Measurements from ENCODE around the gene TXN2. TPM values are rescaled to one million over a fixed set of nuclear protein-coding genes. Genes with fewer than 3 reads are reported as not detected.
A peak's percentile ranks its signal among the peaks of the same experiment; 100 is the strongest.
"Not testable (repeated sequence)": the region's sequence is repeated elsewhere in the genome, so short reads cannot be mapped to it uniquely, and the experiment has no call there.

The TXN2 gene
- 100 to 1,000 TPM; 108 to 113 TPM for total RNA-seq

- Mint-ChIP-seq H3K36me3 (ENCODE audit: low read depth) (peaks cover 15% of the 10 kb centered on the region), H3K4me1 (ENCODE audit: low read depth) (peaks cover 13% of the 10 kb centered on the region), H3K9me3 (no peaks in the 10 kb centered on the region), H3K27ac (peak within 1 kb of the TSS; percentile 89), H3K27me3 (ENCODE audit: low read depth) (no peaks in the 10 kb centered on the region), H3K4me3 (peak within 1 kb of the TSS; percentile 95)
- DNase-seq = peak; percentile 98
- intact Hi-C loops (cut with micrococcal nuclease) = loop anchor here (1.0 to 10.0 kb wide), 6 partner anchors 26 to 833 kb away; partner anchors contain the start of genes APOL2, APOL6, EIF3D and FOXRED2
- CTCF ChIA-PET = interaction anchor here (0.6 to 1.7 kb wide), 5 partner anchors 11 to 416 kb away, joined by 3 to 9 read pairs (median 3); partner anchors contain the start of gene APOL2
Observed at GRCh38 chr22:36481393-36482168, at the start of gene TXN2. Gene TXN2 (minus strand): TSS chr22:36481640. CDS start chr22:36480837, 803 bp downstream.

- Mint-ChIP-seq H3K27ac (peak within 1 kb of the TSS; percentile 99), H3K36me3 (ENCODE audit: low read depth) (peaks cover 35% of the 10 kb centered on the region), H3K4me1 (ENCODE audit: low read depth) (peaks cover 31% of the 10 kb centered on the region), H3K9me3 (no peaks in the 10 kb centered on the region), H3K27me3 (ENCODE audit: low read depth) (no peaks in the 10 kb centered on the region), H3K4me3 (peak within 1 kb of the TSS; percentile 96)
- intact Hi-C loops (cut with micrococcal nuclease) = loop anchor here (1.0 to 2.0 kb wide), 9 partner anchors 13 to 714 kb away; partner anchors contain the start of genes FOXRED2 and IFT27
- CTCF ChIA-PET = interaction anchor here (0.6 to 1.2 kb wide), 4 partner anchors 13 to 514 kb away, joined by 3 to 4 read pairs (median 3); no protein-coding TSS in a partner anchor
- peak; percentile 99 for DNase-seq
Observed at GRCh38 chr22:36528795-36529751, 47.6 kb upstream of the TXN2 start, which contains the start of gene EIF3D. Gene EIF3D (minus strand): TSS chr22:36529166. CDS start chr22:36526121, 3,045 bp downstream.

GRCh38 chr22:36528341-36528740 lies 46.9 kb upstream of the TXN2 start:
- CTCF ChIA-PET = no interaction called here
- Mint-ChIP-seq H3K4me1 (ENCODE audit: low read depth) (peaks cover 31% of the 10 kb centered on the region), H3K36me3 (ENCODE audit: low read depth) (peaks cover 42% of the 10 kb centered on the region), H3K9me3 (no peaks in the 10 kb centered on the region), H3K4me3 (peak overlapping the region; percentile 96), H3K27ac (peak overlapping the region; percentile 99), H3K27me3 (ENCODE audit: low read depth) (no peaks in the 10 kb centered on the region)
- intact Hi-C loops (cut with micrococcal nuclease) = loop anchor here (2.0 kb wide), 1 partner anchor 714 kb away; no protein-coding TSS in a partner anchor
- DNase-seq = peak; percentile 24

- Mint-ChIP-seq H3K36me3 (ENCODE audit: low read depth) (peaks cover 75% of the 10 kb centered on the region), H3K4me3 (no peak overlapping the region), H3K4me1 (ENCODE audit: low read depth) (peaks cover 29% of the 10 kb centered on the region), H3K9me3 (no peaks in the 10 kb centered on the region), H3K27ac (no peak overlapping the region), H3K27me3 (ENCODE audit: low read depth) (no peaks in the 10 kb centered on the region)
- CTCF ChIA-PET = interaction anchor here (1.2 to 1.6 kb wide), 2 partner anchors 12 to 221 kb away, joined by 4 to 8 read pairs; no protein-coding TSS in a partner anchor
- DNase-seq = no peak
- intact Hi-C loops (cut with micrococcal nuclease) = no loop called here
Observed at GRCh38 chr22:36522662-36523061, 41.2 kb upstream of the TXN2 start.

GRCh38 chr22:36520423-36520822 lies 39.0 kb upstream of the TXN2 start:
- Mint-ChIP-seq H3K9me3 (no peaks in the 10 kb centered on the region), H3K27ac (peak overlapping the region; percentile 43), H3K36me3 (ENCODE audit: low read depth) (peaks cover 79% of the 10 kb centered on the region), H3K4me3 (no peak overlapping the region), H3K4me1 (ENCODE audit: low read depth) (peaks cover 7% of the 10 kb centered on the region), H3K27me3 (ENCODE audit: low read depth) (no peaks in the 10 kb centered on the region)
- CTCF ChIA-PET = interaction anchor here (1.1 kb wide), 1 partner anchor 336 kb away, joined by 3 read pairs; no protein-coding TSS in a partner anchor
- intact Hi-C loops (cut with micrococcal nuclease) = no loop called here
- no peak for DNase-seq

GRCh38 chr22:36519906-36520305 lies 38.5 kb upstream of the TXN2 start:
- H3K27ac Mint-ChIP-seq = not testable (repeated sequence)

GRCh38 chr22:36514766-36515165 lies 33.3 kb upstream of the TXN2 start:
- Mint-ChIP-seq H3K4me1 (ENCODE audit: low read depth) (peaks cover 3% of the 10 kb centered on the region), H3K27me3 (ENCODE audit: low read depth) (no peaks in the 10 kb centered on the region), H3K36me3 (ENCODE audit: low read depth) (peaks cover 73% of the 10 kb centered on the region), H3K27ac (no peak overlapping the region), H3K4me3 (no peak overlapping the region), H3K9me3 (no peaks in the 10 kb centered on the region)
- intact Hi-C loops (cut with micrococcal nuclease) = no loop called here
- no peak for DNase-seq
- CTCF ChIA-PET = no interaction called here

More at GRCh38 chr22:36519906-36520305, 38.5 kb upstream of the TXN2 start:
- H3K27me3 Mint-ChIP-seq (ENCODE audit: low read depth); H3K9me3 Mint-ChIP-seq; DNase-seq; H3K4me1 Mint-ChIP-seq (ENCODE audit: low read depth); H3K4me3 Mint-ChIP-seq; intact Hi-C loops (cut with micrococcal nuclease): not testable (repeated sequence)
- CTCF ChIA-PET = interaction anchor here (0.8 kb wide), 1 partner anchor 219 kb away, joined by 3 read pairs; no protein-coding TSS in a partner anchor
- peaks cover 76% of the 10 kb centered on the region for H3K36me3 Mint-ChIP-seq (ENCODE audit: low read depth)

- Mint-ChIP-seq H3K9me3 (no peaks in the 10 kb centered on the region), H3K36me3 (ENCODE audit: low read depth) (peaks cover 62% of the 10 kb centered on the region), H3K27ac (no peak overlapping the region), H3K27me3 (ENCODE audit: low read depth) (no peaks in the 10 kb centered on the region), H3K4me3 (no peak overlapping the region), H3K4me1 (ENCODE audit: low read depth) (peaks cover 5% of the 10 kb centered on the region)
- no peak for DNase-seq
- intact Hi-C loops (cut with micrococcal nuclease) = no loop called here
- CTCF ChIA-PET = no interaction called here
Observed at GRCh38 chr22:36512991-36513390, 31.6 kb upstream of the TXN2 start.

- Mint-ChIP-seq H3K9me3 (no peaks in the 10 kb centered on the region), H3K4me3 (no peak overlapping the region), H3K27ac (no peak overlapping the region), H3K4me1 (ENCODE audit: low read depth) (peaks cover 9% of the 10 kb centered on the region), H3K27me3 (ENCODE audit: low read depth) (no peaks in the 10 kb centered on the region), H3K36me3 (ENCODE audit: low read depth) (peaks cover 59% of the 10 kb centered on the region)
- intact Hi-C loops (cut with micrococcal nuclease) = no loop called here
- CTCF ChIA-PET = no interaction called here
- DNase-seq = no peak
Observed at GRCh38 chr22:36512333-36512732, 30.9 kb upstream of the TXN2 start.

GRCh38 chr22:36510966-36511881 lies 29.8 kb upstream of the TXN2 start:
- intact Hi-C loops (cut with micrococcal nuclease) = no loop called here
- peak; percentile 53 for DNase-seq
- CTCF ChIA-PET = interaction anchor here (1.0 to 2.7 kb wide), 6 partner anchors 11 to 225 kb away, joined by 3 to 9 read pairs (median 6); no protein-coding TSS in a partner anchor
- Mint-ChIP-seq H3K36me3 (ENCODE audit: low read depth) (peaks cover 48% of the 10 kb centered on the region), H3K27me3 (ENCODE audit: low read depth) (no peaks in the 10 kb centered on the region), H3K4me1 (ENCODE audit: low read depth) (peaks cover 13% of the 10 kb centered on the region), H3K9me3 (no peaks in the 10 kb centered on the region), H3K4me3 (no peak overlapping the region), H3K27ac (peak overlapping the region; percentile 19)

- intact Hi-C loops (cut with micrococcal nuclease) = no loop called here
- H3K36me3 Mint-ChIP-seq (ENCODE audit: low read depth) = peaks cover 40% of the 10 kb centered on the region
Observed at GRCh38 chr22:36510384-36510783, 28.9 kb upstream of the TXN2 start.

More at GRCh38 chr22:36510384-36510783, 28.9 kb upstream of the TXN2 start:
- H3K27ac Mint-ChIP-seq = no peak overlapping the region
- H3K4me1 Mint-ChIP-seq (ENCODE audit: low read depth) = peaks cover 19% of the 10 kb centered on the region
- no peak overlapping the region for H3K4me3 Mint-ChIP-seq
- CTCF ChIA-PET = interaction anchor here (1.0 to 2.7 kb wide), 7 partner anchors 12 to 224 kb away, joined by 3 to 9 read pairs (median 8); no protein-coding TSS in a partner anchor
- no peak for DNase-seq
- H3K9me3 Mint-ChIP-seq = no peaks in the 10 kb centered on the region
- no peaks in the 10 kb centered on the region for H3K27me3 Mint-ChIP-seq (ENCODE audit: low read depth)

All from activated naive CD4-positive, alpha-beta T cell treated with anti-CD3 and anti-CD28 coated beads for 36 hours (primary cell).